DOHH2 (cell line): Measurements from ENCODE around the gene PALM.
A peak's percentile ranks its signal among the peaks of the same experiment; 100 is the strongest.

ENCODE experiments used
- H3F3A ChIP-seq: fragments of 200-600 bp; sonication (generic), shearing (Covaris generic); 2 replicates; pipeline ENCODE4 v1.6.0; 2016; ENCODE audit warnings: antibody characterized with exemption, mild to moderate bottlenecking; ENCODE audit not compliant: control insufficient read depth, insufficient read depth
- H3K27ac ChIP-seq: fragments of 200-600 bp; sonication (generic); 2 replicates; pipeline ENCODE4 v1.5.1; 2014; ENCODE audit warnings: low read depth, mild to moderate bottlenecking, low read length, moderate library complexity
- H3K27me3 ChIP-seq: fragments of 200-600 bp; sonication (generic); 2 replicates; pipeline ENCODE4 v1.6.1; 2014; ENCODE audit warnings: mild to moderate bottlenecking, low read length, mixed read lengths; ENCODE audit not compliant: control insufficient read depth
- H3K36me3 ChIP-seq: fragments of 200-600 bp; sonication (generic); 2 replicates; pipeline ENCODE4 v1.6.1; 2014; ENCODE audit warnings: mild to moderate bottlenecking, low read length, moderate library complexity, mixed read lengths; ENCODE audit not compliant: control insufficient read depth
- H3K4me1 ChIP-seq: fragments of 200-600 bp; sonication (generic); 2 replicates; pipeline ENCODE4 v1.6.1; 2014; ENCODE audit warnings: mild to moderate bottlenecking, low read length, mixed read lengths; ENCODE audit not compliant: control insufficient read depth
- H3K4me2 ChIP-seq: fragments of 200-600 bp; sonication (generic); 2 replicates; pipeline ENCODE4 v1.6.0; 2014; ENCODE audit warnings: mild to moderate bottlenecking, low read length, moderate library complexity
- H3K4me3 ChIP-seq: fragments of 200-600 bp; sonication (generic); 2 replicates; pipeline ENCODE4 v1.5.1; 2014; ENCODE audit warnings: mild to moderate bottlenecking, low read length, mixed read lengths
- H3K79me2 ChIP-seq: fragments of 200-600 bp; sonication (generic); 2 replicates; pipeline ENCODE4 v1.6.1; 2014; ENCODE audit warnings: mild to moderate bottlenecking, low read length, mixed read lengths; ENCODE audit not compliant: control insufficient read depth
- H3K9me2 ChIP-seq: fragments of 200-600 bp; sonication (generic); replicated peaks from 2 replicates; pipeline ENCODE4 v1.6.1; 2014; ENCODE audit warnings: mild to moderate bottlenecking, low read length, mixed read lengths; ENCODE audit not compliant: control insufficient read depth
- H3K9me3 ChIP-seq: fragments of 200-600 bp; sonication (generic); 2 replicates; pipeline ENCODE4 v1.6.1; 2014; ENCODE audit warnings: antibody characterized with exemption, low read length, mixed read lengths; ENCODE audit not compliant: control insufficient read depth, insufficient read depth
- H4K20me1 ChIP-seq: fragments of 200-600 bp; sonication (generic); 2 replicates; pipeline ENCODE4 v1.6.0; 2014; ENCODE audit warnings: low read depth, mild to moderate bottlenecking, antibody characterized with exemption, low read length, moderate library complexity; ENCODE audit not compliant: control insufficient read depth, insufficient read depth
- CTCF ChIP-seq: fragments of 200-600 bp; sonication (generic); IDR thresholded peaks from one replicate; pipeline ENCODE4 v1.5.1; 2014; ENCODE audit warnings: antibody characterized with exemption, mild to moderate bottlenecking, low read depth, low read length; ENCODE audit not compliant: poor library complexity, severe bottlenecking
- EZH2phosphoT487 ChIP-seq: fragments of 200-600 bp; sonication (generic); IDR thresholded peaks from 2 replicates; pipeline ENCODE4 v1.6.1; 2017; ENCODE audit warnings: borderline replicate concordance, mild to moderate bottlenecking, antibody characterized with exemption, low read length, moderate library complexity, mixed read lengths

Gene PALM, protein sequence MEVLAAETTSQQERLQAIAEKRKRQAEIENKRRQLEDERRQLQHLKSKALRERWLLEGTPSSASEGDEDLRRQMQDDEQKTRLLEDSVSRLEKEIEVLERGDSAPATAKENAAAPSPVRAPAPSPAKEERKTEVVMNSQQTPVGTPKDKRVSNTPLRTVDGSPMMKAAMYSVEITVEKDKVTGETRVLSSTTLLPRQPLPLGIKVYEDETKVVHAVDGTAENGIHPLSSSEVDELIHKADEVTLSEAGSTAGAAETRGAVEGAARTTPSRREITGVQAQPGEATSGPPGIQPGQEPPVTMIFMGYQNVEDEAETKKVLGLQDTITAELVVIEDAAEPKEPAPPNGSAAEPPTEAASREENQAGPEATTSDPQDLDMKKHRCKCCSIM

GRCh38 chr19:708154-709143 is at the start of gene PALM:
Gene PALM, plus strand, starts transcription at chr19:708935. Its CDS starts 212 bp downstream, at chr19:709147.
- Histone ChIP-seq H3K27me3 (0 out of 2 replicates have a peak, but pooled peaks cover 4% of the 10 kb centered on the region), H3F3A (no peaks in the 10 kb centered on the region), H3K4me1 (peaks cover 6% of the 10 kb centered on the region), H3K4me3 (no peak within 1 kb of the TSS), H3K4me2 (no peak within 1 kb of the TSS), H3K9me2 (no peaks in the 10 kb centered on the region), H4K20me1 (no peaks in the 10 kb centered on the region), H3K9me3 (no peaks in the 10 kb centered on the region), H3K36me3 (no peaks in the 10 kb centered on the region), H3K27ac (no peak within 1 kb of the TSS), H3K79me2 (no peaks in the 10 kb centered on the region)
- TF ChIP-seq CTCF (no peak), EZH2phosphoT487 (no peak)

GRCh38 chr19:660793-661426 is 47.8 kb upstream of the PALM start:
- peaks cover 34% of the 10 kb centered on the region for H3K4me1 ChIP-seq
- H3F3A ChIP-seq: no peaks in the 10 kb centered on the region
- peaks cover 64% of the 10 kb centered on the region for H3K36me3 ChIP-seq
- no peaks in the 10 kb centered on the region for H3K9me2 ChIP-seq
- no peak for TF ChIP-seq EZH2phosphoT487
- no peak for TF ChIP-seq CTCF
- H3K27me3 ChIP-seq: no peaks in the 10 kb centered on the region
- no peaks in the 10 kb centered on the region for H3K9me3 ChIP-seq
- peaks cover 74% of the 10 kb centered on the region for H3K79me2 ChIP-seq
- peaks cover 30% of the 10 kb centered on the region for H4K20me1 ChIP-seq
- H3K4me3 ChIP-seq: peak overlapping the region; percentile 82
- peak overlapping the region; percentile 64; the same call in 1 of the 2 replicates for H3K27ac ChIP-seq
- peak overlapping the region; percentile 82 for H3K4me2 ChIP-seq

- H3K4me2 ChIP-seq: peak overlapping the region; percentile 82
- peaks cover 34% of the 10 kb centered on the region for H3K4me1 ChIP-seq
- peak overlapping the region; percentile 64 for H3K27ac ChIP-seq
- no peaks in the 10 kb centered on the region for H3K9me2 ChIP-seq
- no peaks in the 10 kb centered on the region for H3F3A ChIP-seq
- peaks cover 67% of the 10 kb centered on the region for H3K79me2 ChIP-seq
- H3K9me3 ChIP-seq: no peaks in the 10 kb centered on the region
- no peaks in the 10 kb centered on the region for H3K27me3 ChIP-seq
- peaks cover 30% of the 10 kb centered on the region for H4K20me1 ChIP-seq
- TF ChIP-seq EZH2phosphoT487 (no peak), CTCF (no peak)
- peaks cover 60% of the 10 kb centered on the region for H3K36me3 ChIP-seq
- H3K4me3 ChIP-seq: peak overlapping the region; percentile 82
These were observed 47.1 kb upstream of the PALM start for GRCh38 chr19:661427-662196.
